Nephron progenitor cell (in vitro differentiated cells): Measurements from ENCODE around the gene PLA2G4E.

Experiments
- DNase-seq: peaks from one replicate; pipeline ENCODE4 v3.0.0; 2021
- H3K27ac Mint-ChIP-seq: 2 replicates; pipeline ENCODE4 v1.8.0; 2021; ENCODE audit warnings: mild to moderate bottlenecking, moderate library complexity, mixed read lengths
- H3K27me3 Mint-ChIP-seq: 2 replicates; pipeline ENCODE4 v1.8.0; 2021; ENCODE audit warnings: mild to moderate bottlenecking, low read depth, mixed read lengths; ENCODE audit not compliant: poor library complexity
- H3K36me3 Mint-ChIP-seq: 2 replicates; pipeline ENCODE4 v1.8.0; 2021; ENCODE audit warnings: low read depth, mixed read lengths
- H3K4me1 Mint-ChIP-seq: 2 replicates; pipeline ENCODE4 v1.8.0; 2021; ENCODE audit warnings: mixed read lengths
- H3K4me3 Mint-ChIP-seq: 2 replicates; pipeline ENCODE4 v1.8.0; 2021; ENCODE audit warnings: mild to moderate bottlenecking, moderate library complexity, mixed read lengths
- H3K9me3 Mint-ChIP-seq: 2 replicates; pipeline ENCODE4 v1.8.0; 2021; ENCODE audit warnings: mild to moderate bottlenecking, moderate library complexity, mixed read lengths
- TF ChIP-seq, protein P1 (sequence below): fragments of 200-600 bp; sonication (generic); IDR thresholded peaks from 2 replicates; pipeline ENCODE4 v1.5.0; 2021; ENCODE audit warnings: antibody characterized with exemption

The PLA2G4E gene

DNA sequence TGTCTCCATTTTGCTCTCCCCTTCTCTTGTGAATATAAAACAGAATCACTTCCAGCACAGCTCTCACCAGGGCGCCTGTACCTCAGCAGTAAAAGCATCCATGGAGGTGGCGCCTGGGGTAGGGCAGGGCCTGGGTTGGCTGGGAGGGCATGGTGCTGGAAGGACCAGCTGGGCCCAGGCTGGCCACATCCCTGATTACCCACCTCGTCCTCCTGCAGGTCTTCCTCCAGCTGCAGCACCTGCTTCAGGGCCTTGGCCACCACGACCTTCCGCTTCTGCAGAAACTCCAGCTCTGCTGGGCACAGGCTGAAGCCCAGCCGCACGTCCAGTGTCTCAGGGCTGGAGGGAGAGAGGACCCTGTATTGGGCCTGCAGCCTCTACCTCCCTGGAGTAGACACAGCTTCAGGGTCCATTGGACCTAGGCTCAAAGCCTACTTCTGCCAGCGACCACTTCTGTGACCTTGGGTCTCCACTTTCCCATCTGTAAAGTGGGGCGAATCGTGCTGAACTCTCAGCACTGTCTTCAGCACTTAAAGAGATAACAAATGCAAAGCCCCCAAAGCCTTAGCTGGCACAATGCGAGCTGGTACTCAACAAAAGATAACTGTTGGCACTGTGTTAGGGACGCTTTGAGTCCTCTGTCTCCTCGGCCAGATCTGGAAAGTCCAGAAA is 23.8 kb downstream of the PLA2G4E start:
- Mint-ChIP-seq H3K27me3 (peaks cover 19% of the 10 kb centered on the region), H3K36me3 (no peaks in the 10 kb centered on the region)
- TF ChIP-seq, protein P1, sequence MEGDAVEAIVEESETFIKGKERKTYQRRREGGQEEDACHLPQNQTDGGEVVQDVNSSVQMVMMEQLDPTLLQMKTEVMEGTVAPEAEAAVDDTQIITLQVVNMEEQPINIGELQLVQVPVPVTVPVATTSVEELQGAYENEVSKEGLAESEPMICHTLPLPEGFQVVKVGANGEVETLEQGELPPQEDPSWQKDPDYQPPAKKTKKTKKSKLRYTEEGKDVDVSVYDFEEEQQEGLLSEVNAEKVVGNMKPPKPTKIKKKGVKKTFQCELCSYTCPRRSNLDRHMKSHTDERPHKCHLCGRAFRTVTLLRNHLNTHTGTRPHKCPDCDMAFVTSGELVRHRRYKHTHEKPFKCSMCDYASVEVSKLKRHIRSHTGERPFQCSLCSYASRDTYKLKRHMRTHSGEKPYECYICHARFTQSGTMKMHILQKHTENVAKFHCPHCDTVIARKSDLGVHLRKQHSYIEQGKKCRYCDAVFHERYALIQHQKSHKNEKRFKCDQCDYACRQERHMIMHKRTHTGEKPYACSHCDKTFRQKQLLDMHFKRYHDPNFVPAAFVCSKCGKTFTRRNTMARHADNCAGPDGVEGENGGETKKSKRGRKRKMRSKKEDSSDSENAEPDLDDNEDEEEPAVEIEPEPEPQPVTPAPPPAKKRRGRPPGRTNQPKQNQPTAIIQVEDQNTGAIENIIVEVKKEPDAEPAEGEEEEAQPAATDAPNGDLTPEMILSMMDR = no peak

DNA sequence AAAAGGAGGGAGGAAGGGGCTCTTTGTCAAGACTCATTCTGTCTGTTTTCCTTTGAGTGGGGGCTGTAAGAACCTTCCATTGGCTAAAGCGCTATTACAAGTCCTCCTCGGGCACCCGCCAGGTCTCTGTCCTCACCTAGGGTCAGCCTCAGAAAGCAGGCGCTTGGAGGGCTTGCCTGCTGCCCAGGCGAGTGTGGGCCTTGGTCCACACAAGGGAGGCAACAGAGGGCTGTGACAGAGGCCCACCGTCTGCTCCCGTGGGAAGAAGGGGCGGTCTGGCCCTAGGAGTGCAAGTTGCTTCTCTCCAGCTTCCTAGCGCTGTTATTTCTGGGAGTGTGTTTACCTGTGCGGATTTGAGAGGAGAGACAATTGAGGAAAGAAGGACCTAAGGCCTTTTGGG is 24.5 kb downstream of the PLA2G4E start:
- H3K4me1 Mint-ChIP-seq = peaks cover 27% of the 10 kb centered on the region
- DNase-seq = no peak
- H3K27ac Mint-ChIP-seq = peak overlapping the region; percentile 25
- H3K4me3 Mint-ChIP-seq = no peak overlapping the region
- H3K9me3 Mint-ChIP-seq = no peaks in the 10 kb centered on the region
- no peaks in the 10 kb centered on the region for H3K36me3 Mint-ChIP-seq
- TF ChIP-seq, protein P1 = no peak
- peaks cover 19% of the 10 kb centered on the region for H3K27me3 Mint-ChIP-seq

More for the DNA sequence above, 23.8 kb downstream of the PLA2G4E start:
- H3K27ac Mint-ChIP-seq = peak overlapping the region; percentile 25
- H3K4me1 Mint-ChIP-seq = peaks cover 27% of the 10 kb centered on the region
- no peaks in the 10 kb centered on the region for H3K9me3 Mint-ChIP-seq
- DNase-seq = no peak
- no peak overlapping the region for H3K4me3 Mint-ChIP-seq

DNA sequence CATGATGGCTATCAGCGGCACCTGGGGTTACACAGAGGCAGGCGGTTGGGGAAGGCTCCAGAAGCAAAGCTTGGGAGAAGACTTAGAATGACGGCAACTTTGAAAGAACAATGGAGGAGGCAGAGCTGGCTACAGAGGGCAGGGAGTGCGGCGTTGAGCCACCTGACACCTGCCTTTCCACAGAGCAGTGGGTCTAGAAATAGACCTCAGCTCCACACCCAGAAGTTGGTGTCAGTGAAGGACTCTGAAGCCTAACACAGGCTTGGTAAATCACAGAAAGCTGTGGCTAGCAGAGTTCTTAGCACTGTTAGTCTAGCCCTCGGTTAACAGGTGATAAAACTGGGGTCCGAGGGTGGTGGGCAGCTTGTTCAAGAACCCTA is 25.4 kb downstream of the PLA2G4E start:
- Mint-ChIP-seq H3K36me3 (no peaks in the 10 kb centered on the region), H3K4me1 (peaks cover 27% of the 10 kb centered on the region), H3K27ac (no peak overlapping the region), H3K9me3 (no peaks in the 10 kb centered on the region), H3K27me3 (peaks cover 15% of the 10 kb centered on the region), H3K4me3 (no peak overlapping the region)
- no peak for DNase-seq
- TF ChIP-seq, protein P1 = no peak

DNA sequence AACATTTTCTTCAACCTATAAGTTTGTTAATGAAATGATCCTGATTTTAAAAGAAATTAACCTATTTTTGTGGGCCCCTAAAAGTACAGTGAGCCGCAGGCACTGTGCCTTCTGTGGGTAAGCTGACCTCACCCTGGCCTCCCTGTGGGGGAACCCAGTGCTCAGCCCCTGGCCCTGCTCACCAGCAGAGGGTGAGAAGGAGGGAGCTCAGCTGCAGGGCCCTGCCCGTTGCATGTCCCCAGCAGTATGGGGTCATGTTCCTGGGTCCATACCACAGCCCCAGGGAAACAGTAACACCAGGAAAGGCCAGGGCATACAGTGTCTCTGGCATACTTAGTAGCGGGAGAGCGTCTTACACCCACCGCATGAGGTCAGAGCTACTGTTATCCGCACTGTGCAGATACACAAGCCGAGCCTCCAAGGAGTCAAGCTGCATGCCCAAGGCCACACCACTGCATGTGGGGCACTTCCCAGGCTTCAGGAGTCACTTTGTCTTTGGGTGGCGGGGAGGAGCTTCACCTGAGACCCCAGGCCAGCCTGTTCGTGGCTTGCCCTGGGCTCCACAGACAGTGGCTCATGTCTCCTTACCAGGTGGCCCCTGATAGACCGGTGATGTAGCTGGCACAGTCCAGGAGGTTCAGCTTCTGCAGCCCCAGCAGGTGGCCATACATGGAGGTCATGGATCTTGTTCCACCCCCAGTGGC is 25.9 kb downstream of the PLA2G4E start:
- TF ChIP-seq, protein P1 = no peak
- Mint-ChIP-seq H3K4me1 (peaks cover 27% of the 10 kb centered on the region), H3K27ac (no peak overlapping the region), H3K36me3 (no peaks in the 10 kb centered on the region), H3K27me3 (peaks cover 17% of the 10 kb centered on the region), H3K4me3 (no peak overlapping the region), H3K9me3 (no peaks in the 10 kb centered on the region)
- DNase-seq = no peak

DNA sequence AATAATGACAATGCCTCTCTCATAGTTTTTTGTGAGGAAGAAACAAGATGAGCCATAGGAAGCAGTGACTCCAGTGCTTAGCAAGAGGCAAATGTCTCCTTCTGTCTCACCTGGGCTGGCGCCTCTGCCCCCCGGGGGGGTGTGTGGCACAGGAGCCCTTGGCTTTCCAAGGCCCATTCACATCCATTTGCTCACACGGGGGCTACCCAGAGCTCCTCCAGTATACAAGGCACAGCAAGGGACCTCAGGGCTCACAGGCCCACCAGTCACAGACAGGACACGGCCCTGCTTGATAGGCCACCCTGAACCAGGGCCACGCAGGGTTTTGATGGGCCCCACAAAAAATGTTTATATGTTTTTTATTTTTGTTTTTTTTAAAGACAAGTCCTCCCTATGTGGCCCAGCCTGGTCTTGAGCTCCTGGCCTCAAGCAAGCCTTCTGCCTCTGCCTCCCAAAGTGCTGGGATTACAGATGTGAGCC is 26.6 kb downstream of the PLA2G4E start:
- Mint-ChIP-seq H3K4me3 (no peak overlapping the region), H3K4me1 (peaks cover 34% of the 10 kb centered on the region), H3K27ac (no peak overlapping the region), H3K9me3 (no peaks in the 10 kb centered on the region), H3K27me3 (peaks cover 14% of the 10 kb centered on the region), H3K36me3 (no peaks in the 10 kb centered on the region)
- DNase-seq = no peak
- TF ChIP-seq, protein P1 = no peak
